ENCODE measurements around the gene TEX38. TPM values are rescaled to one million over a fixed set of nuclear protein-coding genes. Genes with fewer than 3 reads are reported as not detected.
A peak's percentile ranks its signal among the peaks of the same experiment; 100 is the strongest.

TEX38 gene
- total RNA-seq, 1 experiment from 2014 or later, result not detected

- no peak for TF ChIP-seq CTCF (IDR thresholded peaks at IDR 0.05; ENCODE audit: unreplicated experiment)
- Mint-ChIP-seq H3K9me3 (ENCODE audit: unreplicated experiment) (no peaks in the 10 kb centered on the region), H3K27ac (ENCODE audit: low read depth, unreplicated experiment) (peak within 1 kb of the TSS; percentile 54), H3K36me3 (ENCODE audit: insufficient read depth, unreplicated experiment) (peaks cover 28% of the 10 kb centered on the region), H3K4me3 (ENCODE audit: unreplicated experiment) (no peak within 1 kb of the TSS), H3K4me1 (ENCODE audit: insufficient read depth, unreplicated experiment) (peaks cover 14% of the 10 kb centered on the region), H3K27me3 (ENCODE audit: insufficient read depth, unreplicated experiment) (no peaks in the 10 kb centered on the region)
- ChIA-PET POLR2A (interaction anchor here (0.6 to 3.7 kb wide), 15 partner anchors 10 to 1090 kb away, joined by 3 to 18 read pairs (median 4); partner anchors contain the start of genes EFCAB14, MKNK1 and MOB3C), CTCF (interaction anchor here (0.6 to 1.1 kb wide), 8 partner anchors 9 to 364 kb away, joined by 3 to 4 read pairs (median 3); no protein-coding TSS in a partner anchor)
- no TSS peak for BruUV-seq (replicated peaks)
- intact Hi-C loops (cut with micrococcal nuclease), result no loop called here
- DNase-seq (ENCODE audit: unreplicated experiment), result peak; percentile 35
These were observed 3.6 kb upstream of the TEX38 start, which contains the start of gene ATPAF1 for GRCh38 chr1:46667782-46668760. ATPAF1 (minus strand) TSS chr1:46668364; CDS start chr1:46668322, 42 bp downstream.

- H3K27me3 Mint-ChIP-seq (ENCODE audit: insufficient read depth, unreplicated experiment), result no peaks in the 10 kb centered on the region
- TF ChIP-seq CTCF (IDR thresholded peaks at IDR 0.05; ENCODE audit: unreplicated experiment), result no peak
- H3K9me3 Mint-ChIP-seq (ENCODE audit: unreplicated experiment), result no peaks in the 10 kb centered on the region
- H3K4me1 Mint-ChIP-seq (ENCODE audit: insufficient read depth, unreplicated experiment), result peaks cover 14% of the 10 kb centered on the region
- intact Hi-C loops (cut with micrococcal nuclease), result no loop called here
- ChIA-PET CTCF (interaction anchor here (0.6 kb wide), 1 partner anchor 58 kb away, joined by 3 read pairs; no protein-coding TSS in a partner anchor), POLR2A (no interaction called here)
- DNase-seq (ENCODE audit: unreplicated experiment), result no peak
- H3K36me3 Mint-ChIP-seq (ENCODE audit: insufficient read depth, unreplicated experiment), result peaks cover 12% of the 10 kb centered on the region
- BruUV-seq (replicated peaks), result no TSS peak
- H3K4me3 Mint-ChIP-seq (ENCODE audit: unreplicated experiment), result no peak overlapping the region
- no peak overlapping the region for H3K27ac Mint-ChIP-seq (ENCODE audit: low read depth, unreplicated experiment)
These were observed 1.5 kb upstream of the TEX38 start for GRCh38 chr1:46670134-46670533.

GRCh38 chr1:46672696-46673095 lies 1.0 kb downstream of the TEX38 start:
- no peaks in the 10 kb centered on the region for H3K27me3 Mint-ChIP-seq (ENCODE audit: insufficient read depth, unreplicated experiment)
- no peak overlapping the region for H3K4me3 Mint-ChIP-seq (ENCODE audit: unreplicated experiment)
- intact Hi-C loops (cut with micrococcal nuclease), result no loop called here
- H3K4me1 Mint-ChIP-seq (ENCODE audit: insufficient read depth, unreplicated experiment), result no peaks in the 10 kb centered on the region
- ChIA-PET CTCF (no interaction called here), POLR2A (interaction anchor here (1.1 kb wide), 1 partner anchor 46 kb away, joined by 4 read pairs; the partner anchor contains the start of gene EFCAB14)
- no peak overlapping the region for H3K27ac Mint-ChIP-seq (ENCODE audit: low read depth, unreplicated experiment)
- H3K9me3 Mint-ChIP-seq (ENCODE audit: unreplicated experiment), result no peaks in the 10 kb centered on the region
- DNase-seq (ENCODE audit: unreplicated experiment), result no peak
- H3K36me3 Mint-ChIP-seq (ENCODE audit: insufficient read depth, unreplicated experiment), result peaks cover 14% of the 10 kb centered on the region
- TF ChIP-seq CTCF (IDR thresholded peaks at IDR 0.05; ENCODE audit: unreplicated experiment), result no peak
- no TSS peak for BruUV-seq (replicated peaks)

- peak; percentile 9 for DNase-seq (ENCODE audit: unreplicated experiment)
- ChIA-PET CTCF (no interaction called here), POLR2A (interaction anchor here (0.6 kb wide), 1 partner anchor 94 kb away, joined by 4 read pairs; no protein-coding TSS in a partner anchor)
- intact Hi-C loops (cut with micrococcal nuclease), result no loop called here
- no peaks in the 10 kb centered on the region for H3K27me3 Mint-ChIP-seq (ENCODE audit: insufficient read depth, unreplicated experiment)
- TF ChIP-seq CTCF (IDR thresholded peaks at IDR 0.05; ENCODE audit: unreplicated experiment), result no peak
- no TSS peak for BruUV-seq (replicated peaks)
- H3K4me3 Mint-ChIP-seq (ENCODE audit: unreplicated experiment), result no peak overlapping the region
- H3K9me3 Mint-ChIP-seq (ENCODE audit: unreplicated experiment), result no peaks in the 10 kb centered on the region
- H3K27ac Mint-ChIP-seq (ENCODE audit: low read depth, unreplicated experiment), result no peak overlapping the region
- H3K36me3 Mint-ChIP-seq (ENCODE audit: insufficient read depth, unreplicated experiment), result peaks cover 25% of the 10 kb centered on the region
- H3K4me1 Mint-ChIP-seq (ENCODE audit: insufficient read depth, unreplicated experiment), result no peaks in the 10 kb centered on the region
These were observed 2.1 kb downstream of the TEX38 start for GRCh38 chr1:46673749-46674182.
